Hepatocyte (in vitro differentiated cells): Measurements from ENCODE around the gene KNTC1.

Experiments
- CTCF ChIP-seq: fragments of 200-600 bp; sonication (generic); IDR thresholded peaks from 2 replicates; pipeline ENCODE4 v1.5.1; 2016; ENCODE audit warnings: antibody characterized with exemption, mild to moderate bottlenecking; ENCODE audit not compliant: poor library complexity
- EZH2 ChIP-seq: fragments of 200-600 bp; sonication (generic); IDR thresholded peaks from 2 replicates; pipeline ENCODE4 v1.6.1; 2016; ENCODE audit warnings: antibody characterized with exemption, mild to moderate bottlenecking, borderline replicate concordance
- EZH2phosphoT487 ChIP-seq: fragments of 200-600 bp; sonication (generic); IDR thresholded peaks from one replicate; pipeline ENCODE4 v1.6.1; 2018; ENCODE audit warnings: antibody characterized with exemption, mild to moderate bottlenecking, low read depth, moderate library complexity; ENCODE audit not compliant: unreplicated experiment, severe bottlenecking

- TF ChIP-seq EZH2 (no peak), CTCF (no peak), EZH2phosphoT487 (no peak)
Measured at GRCh38 chr12:122519418-122519817, 7.6 kb upstream of the KNTC1 start.
